Testis (tissue), 2 donors: Measurements from ENCODE around the gene ARFRP1.

Experiments used
- CTCF ChIP-seq, 3 experiments: fragments of 450-650 bp in 2 of 3; fragments of 200-600 bp in 1 of 3; sonication (generic) in 1 of 3; IDR thresholded peaks; one replicate each; pipeline ENCODE4 v1.5.1; 2016 to 2019; ENCODE audit warnings: antibody characterized with exemption in 3 of 3, mild to moderate bottlenecking in 2 of 3, moderate library complexity in 1 of 3
- POLR2A ChIP-seq: fragments of 450-650 bp; IDR thresholded peaks from one replicate; pipeline ENCODE4 v1.6.1; 2017; ENCODE audit warnings: antibody characterized with exemption, mild to moderate bottlenecking, moderate library complexity

- no peak for TF ChIP-seq CTCF (IDR thresholded peaks at IDR 0.05)
- TF ChIP-seq POLR2A, result no peak
These were observed 26.7 kb downstream of the ARFRP1 start for GRCh38 chr20:63680857-63681608.
